GM12865 (cell line): Measurements from ENCODE around the gene ADD3.
"Not testable (repeated sequence)": the region's sequence is repeated elsewhere in the genome, so short reads cannot be mapped to it uniquely, and the experiment has no call there.

ENCODE experiments used
- DNase-seq: peaks from one replicate; pipeline ENCODE4 v3.0.0; 2010; ENCODE audit warnings: low read depth
- H3K4me3 ChIP-seq: 2 replicates; pipeline ENCODE4 v1.5.1; 2011; ENCODE audit warnings: mild to moderate bottlenecking, low read depth, low read length, control low read depth
- CTCF ChIP-seq: IDR thresholded peaks from 2 replicates; pipeline ENCODE4 v1.5.1; 2011; ENCODE audit warnings: low read length, control low read depth, low read depth, inconsistent platforms; ENCODE audit not compliant: insufficient read depth; ENCODE audit errors: missing control alignments

Gene ADD3

GRCh38 chr10:109977382-109977806, 30.4 kb upstream of the ADD3 start:
- no peak overlapping the region for H3K4me3 ChIP-seq
- DNase-seq: no peak
- no peak for TF ChIP-seq CTCF

GRCh38 chr10:109978481-109978880, 29.3 kb upstream of the ADD3 start:
- DNase-seq: peak; percentile 59
- TF ChIP-seq CTCF: peak; percentile 72
- H3K4me3 ChIP-seq: no peak overlapping the region

GRCh38 chr10:109979215-109979614, 28.6 kb upstream of the ADD3 start:
- no peak overlapping the region for H3K4me3 ChIP-seq
- TF ChIP-seq CTCF: no peak
- no peak for DNase-seq

- no peak for TF ChIP-seq CTCF
- no peak overlapping the region for H3K4me3 ChIP-seq
- DNase-seq: no peak
Observed at GRCh38 chr10:109981650-109982049, 26.1 kb upstream of the ADD3 start.

- DNase-seq: no peak
- TF ChIP-seq CTCF: no peak
- H3K4me3 ChIP-seq: no peak overlapping the region
Observed at GRCh38 chr10:109982123-109982522, 25.7 kb upstream of the ADD3 start.

GRCh38 chr10:109982812-109983211, 25.0 kb upstream of the ADD3 start:
- H3K4me3 ChIP-seq: no peak overlapping the region
- DNase-seq: no peak
- no peak for TF ChIP-seq CTCF

GRCh38 chr10:109984013-109984412, 23.8 kb upstream of the ADD3 start:
- no peak overlapping the region for H3K4me3 ChIP-seq
- no peak for TF ChIP-seq CTCF
- DNase-seq: no peak

GRCh38 chr10:109985768-109986167, 22.0 kb upstream of the ADD3 start:
- not testable (repeated sequence) for H3K4me3 ChIP-seq, DNase-seq
